GM12878 (cell line): ENCODE data around the gene SOCS6. TPM values are rescaled to one million over a fixed set of nuclear protein-coding genes. Genes with fewer than 3 reads are reported as not detected.

Experiments
- ATAC-seq: fragments of 200-7000 bp; cut with Tn5 transposase; 3 replicates; pipeline ENCODE4 v1.9.1; 2020; ENCODE audit warnings: mild to moderate bottlenecking, moderate library complexity
- BruUV-seq: library from RNA; stranded (reverse); fragments of 400-500 nt; replicated peaks from 2 replicates; lab custom pipeline; 2021; lab: Mats Ljungman, UMichigan
- CTCF ChIA-PET: fragments of 300-600 bp; sonication (Branson Sonifier 250); formaldehyde crosslinking; extraction: SDS; loops from one replicate; lab custom pipeline; 2021; ENCODE audit warnings: inconsistent platforms; lab: Yijun Ruan, JAX
- POLR2A ChIA-PET: fragments of 350-600 bp; formaldehyde crosslinking; extraction: SDS; loops from one replicate; lab custom pipeline; 2021; ENCODE audit warnings: inconsistent platforms; lab: Charles Lee
- RAD21 ChIA-PET: fragments of 300-600 bp; sonication (Branson Sonifier 250); formaldehyde crosslinking; loops from one replicate; lab custom pipeline; 2023; ENCODE audit warnings: antibody characterized with exemption; ENCODE audit not compliant: unreplicated experiment; lab: Charles Lee
- SMC1A ChIA-PET: fragments of 300-600 bp; sonication (Branson Sonifier 250); formaldehyde crosslinking; loops from one replicate; lab custom pipeline; 2023; ENCODE audit not compliant: unreplicated experiment, uncharacterized antibody; lab: Charles Lee
- DNase-seq: peaks from one replicate; pipeline ENCODE4 v3.0.0-alpha.2; 2011; ENCODE audit warnings: low read depth, low spot score
- FAIRE-seq: peaks from 3 replicates; lab custom pipeline; 2011; peaks lifted over from hg19 to GRCh38; lab: Jason Lieb, UNC
- H2AFZ ChIP-seq: 2 replicates; pipeline ENCODE4 v1.6.0; 2011; ENCODE audit warnings: low read depth, low read length, control low read depth; ENCODE audit not compliant: control insufficient read depth
- H3K27ac ChIP-seq: 2 replicates; pipeline ENCODE4 v1.5.1; 2011; ENCODE audit warnings: control low read depth; ENCODE audit not compliant: control insufficient read depth, insufficient read depth
- H3K27me3 ChIP-seq, 2 experiments: replicated peaks in 1 of 2; 2 replicates each; pipeline versions ENCODE4 v1.6.0 to v1.6.1; 2011; ENCODE audit warnings: low read length in 1 of 2; ENCODE audit not compliant: control insufficient read depth in 2 of 2, insufficient read depth in 2 of 2
- H3K36me3 ChIP-seq, 2 experiments: 2 replicates each; pipeline ENCODE4 v1.5.1; 2011; ENCODE audit warnings: low read length in 1 of 2; ENCODE audit not compliant: control insufficient read depth in 2 of 2, insufficient read depth in 2 of 2
- H3K4me1 ChIP-seq: 2 replicates; pipeline ENCODE4 v1.6.1; 2011; ENCODE audit warnings: mild to moderate bottlenecking, low read length, moderate library complexity, mixed read lengths; ENCODE audit not compliant: control insufficient read depth, insufficient read depth
- H3K4me2 ChIP-seq: 2 replicates; pipeline ENCODE4 v1.6.0; 2011; ENCODE audit warnings: control low read depth; ENCODE audit not compliant: control insufficient read depth, insufficient read depth
- H3K4me3 ChIP-seq: fragments of 200-600 bp; sonication (generic); 2 replicates; pipeline ENCODE4 v1.5.1; 2016
- H3K79me2 ChIP-seq: 2 replicates; pipeline ENCODE4 v1.6.0; 2011; ENCODE audit warnings: low read length; ENCODE audit not compliant: control insufficient read depth, insufficient read depth
- H3K9ac ChIP-seq: 2 replicates; pipeline ENCODE4 v1.8.0; 2011; ENCODE audit warnings: low read length, control low read depth, mixed read lengths; ENCODE audit not compliant: control insufficient read depth, insufficient read depth
- H3K9me3 ChIP-seq: replicated peaks from 3 replicates; pipeline ENCODE4 v1.5.1; 2011; ENCODE audit warnings: mild to moderate bottlenecking, low read length; ENCODE audit not compliant: control insufficient read depth, insufficient read depth
- H4K20me1 ChIP-seq: 2 replicates; pipeline ENCODE4 v1.6.0; 2011; ENCODE audit not compliant: control insufficient read depth, insufficient read depth
- PAX5 ChIP-seq: IDR thresholded peaks from 2 replicates; pipeline ENCODE4 v1.6.1; 2011; ENCODE audit warnings: low read depth, low read length, borderline replicate concordance
- WRNIP1 ChIP-seq: IDR thresholded peaks from 2 replicates; pipeline ENCODE4 v1.6.1; 2011; ENCODE audit warnings: low read depth, low read length, improper control_type of control experiment, borderline replicate concordance
- WGBS: methylation state at CpG from one replicate; pipeline ENCODE4 v1.1.6; 2016; ENCODE audit warnings: low lambda C conversion rate; ENCODE audit not compliant: insufficient replicate concordance, insufficient coverage; ENCODE audit errors: missing lambda C conversion rate; 5-methylcytosine and 5-hydroxymethylcytosine counted together
- in situ Hi-C: fragments of 300-500 bp; cut with MboI; formaldehyde crosslinking; loops from 9 replicates; pipeline ENCODE4 v1.14.3; 2018; ENCODE audit warnings: mixed read lengths
- intact Hi-C: fragments of 100-400 bp; cut with micrococcal nuclease; formaldehyde crosslinking; loops from one replicate; pipeline ENCODE4 v1.14.2; 2022; ENCODE audit not compliant: unreplicated experiment
- polyA plus RNA-seq, 11 experiments: library from polyadenylated mRNA; depleted of rRNA in 4 of 11; unstranded in 6 of 11; stranded (reverse) in 5 of 11; fragments of >200 nt; fragmentation: Nextera tagmentation in 4 of 11; fragmentation: Illumina TruSeq in 1 of 11; extraction: Ambion mirVana in 4 of 11; extraction: Trizol in 1 of 11; gene quantifications; 1 replicate in 1 of 11; 2 replicates in 10 of 11; pipeline versions ENCODE4 v1.2.1 to v1.2.3, GENCODE V29; 2011 to 2016; ENCODE audit warnings: inconsistent platforms in 2 of 11, missing spikeins in 2 of 11, low read depth in 1 of 11
- total RNA-seq, 4 experiments: library from RNA; depleted of rRNA in 3 of 4; stranded (reverse); fragments of >200 nt in 3 of 4; fragmentation: Illumina TruSeq in 1 of 4; extraction: Trizol in 1 of 4; gene quantifications; 2 replicates each; pipeline versions ENCODE4 v1.2.1 to v1.2.3, GENCODE V29; 2013 to 2021

Gene SOCS6
- total and polyA plus RNA-seq, 10 of the 15 experiments (the other 5 are each of a cell fraction or from before 2014, with no cell fraction given), result 1.6 to 6.1 (median 4.1) TPM

GRCh38 chr18:70374154-70374553 is 85.3 kb downstream of the SOCS6 start:
- SMC1A ChIA-PET, result no interaction called here
- DNase-seq, result no peak
- CTCF ChIA-PET, result no interaction called here
- Histone ChIP-seq H3K9me3 (no peaks in the 10 kb centered on the region), H3K4me2 (no peak overlapping the region), H3K79me2 (no peaks in the 10 kb centered on the region), H3K4me3 (no peak overlapping the region), H3K36me3 (no peaks in the 10 kb centered on the region), H3K27me3 (no peaks in the 10 kb centered on the region), H2AFZ (no peak overlapping the region), H3K4me1 (no peaks in the 10 kb centered on the region), H3K27ac (no peak overlapping the region), H3K9ac (no peak overlapping the region), H4K20me1 (no peaks in the 10 kb centered on the region)
- RAD21 ChIA-PET, result no interaction called here
- in situ Hi-C loops (no loop called here), intact Hi-C loops (no loop called here)
- WGBS, result 84% methylated on average over 2 of the region's 2 CpGs
- no peak for FAIRE-seq
- no peak for ATAC-seq
- no TSS peak for BruUV-seq
- POLR2A ChIA-PET, result no interaction called here
- no peak for TF ChIP-seq PAX5

DNA sequence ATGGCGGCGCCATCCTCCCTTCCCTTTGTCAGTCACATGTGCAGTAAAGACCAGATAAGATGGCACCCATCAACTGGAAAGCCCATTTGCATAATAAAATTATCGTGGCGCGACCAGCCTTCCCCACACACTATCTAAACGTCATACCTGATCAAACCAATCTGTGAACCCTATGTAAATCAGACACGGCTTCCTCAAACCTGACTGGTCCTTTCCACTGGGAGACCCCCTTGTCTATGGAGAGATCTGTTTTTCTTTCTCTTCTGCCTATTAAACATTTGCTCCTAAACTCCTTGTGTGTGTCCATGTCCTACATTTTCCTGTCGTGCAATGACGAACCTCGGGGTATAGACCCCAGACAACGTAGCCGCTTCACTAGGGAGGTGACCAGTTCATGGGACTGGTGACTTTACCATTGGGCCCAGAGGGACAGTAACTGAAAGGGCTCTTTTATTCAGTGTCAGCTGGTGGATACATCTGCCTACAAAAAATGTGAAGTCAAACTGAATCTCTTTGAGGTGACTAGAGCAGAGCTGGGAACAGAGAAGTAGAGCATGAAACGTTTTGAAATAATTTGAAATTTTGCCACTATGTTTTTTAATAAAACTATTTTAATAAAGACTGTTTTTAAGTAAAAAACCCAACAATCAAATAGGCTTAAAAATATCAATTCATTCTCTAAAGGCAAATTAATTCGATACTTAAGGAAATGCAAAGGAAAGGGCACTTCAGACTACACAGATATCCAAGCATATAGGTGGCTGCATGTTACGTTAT is 87.5 kb downstream of the SOCS6 start:
- H3K27me3 ChIP-seq, result no peaks in the 10 kb centered on the region
- no TSS peak for BruUV-seq
- no peak for DNase-seq
- H3K36me3 ChIP-seq, result no peaks in the 10 kb centered on the region
- no peak overlapping the region for H3K4me2 ChIP-seq
- H3K27ac ChIP-seq, result no peak overlapping the region
- 67% methylated on average over 15 of the region's 15 CpGs for WGBS
- no peak overlapping the region for H3K4me3 ChIP-seq
- H3K9me3 ChIP-seq, result no peaks in the 10 kb centered on the region
- no peak for FAIRE-seq
- SMC1A ChIA-PET, result no interaction called here
- CTCF ChIA-PET, result no interaction called here
- in situ Hi-C loops, result no loop called here
- ATAC-seq, result no peak
- H4K20me1 ChIP-seq, result no peaks in the 10 kb centered on the region
- TF ChIP-seq WRNIP1, result no peak
- intact Hi-C loops, result no loop called here
- H3K79me2 ChIP-seq, result no peaks in the 10 kb centered on the region
- no peak overlapping the region for H2AFZ ChIP-seq
- POLR2A ChIA-PET, result no interaction called here
- RAD21 ChIA-PET, result no interaction called here
- H3K4me1 ChIP-seq, result no peaks in the 10 kb centered on the region
- no peak overlapping the region for H3K9ac ChIP-seq
